Glutamatergic neuron (in vitro differentiated cells): ENCODE results near the gene RPS10. TPM values are rescaled to one million over a fixed set of nuclear protein-coding genes. Genes with fewer than 3 reads are reported as not detected.

ENCODE experiments used
- DNase-seq: peaks from one replicate; pipeline ENCODE4 v3.0.0; 2022
- H3K27ac Mint-ChIP-seq: one replicate; pipeline ENCODE4 v1.8.0; 2020; ENCODE audit warnings: mild to moderate bottlenecking, mixed read lengths, inconsistent platforms; ENCODE audit not compliant: unreplicated experiment
- H3K27me3 Mint-ChIP-seq: one replicate; pipeline ENCODE4 v1.8.0; 2020; ENCODE audit warnings: mild to moderate bottlenecking, moderate library complexity, mixed read lengths, inconsistent platforms; ENCODE audit not compliant: unreplicated experiment
- H3K36me3 Mint-ChIP-seq: one replicate; pipeline ENCODE4 v1.8.0; 2020; ENCODE audit warnings: mild to moderate bottlenecking, mixed read lengths, inconsistent platforms; ENCODE audit not compliant: unreplicated experiment
- H3K4me1 Mint-ChIP-seq: one replicate; pipeline ENCODE4 v1.8.0; 2020; ENCODE audit warnings: mild to moderate bottlenecking, low read depth, mixed read lengths, inconsistent platforms; ENCODE audit not compliant: unreplicated experiment
- H3K4me3 Mint-ChIP-seq: one replicate; pipeline ENCODE4 v1.8.0; 2020; ENCODE audit warnings: mild to moderate bottlenecking, mixed read lengths, inconsistent platforms; ENCODE audit not compliant: unreplicated experiment
- H3K9me3 Mint-ChIP-seq: one replicate; pipeline ENCODE4 v1.8.0; 2020; ENCODE audit warnings: mild to moderate bottlenecking, moderate library complexity, mixed read lengths, inconsistent platforms; ENCODE audit not compliant: unreplicated experiment
- CTCF ChIP-seq: fragments of 200-600 bp; sonication (generic); IDR thresholded peaks from one replicate; pipeline ENCODE4 v1.5.0; 2021; ENCODE audit not compliant: partially characterized antibody, unreplicated experiment
- total RNA-seq: library from RNA; stranded (reverse); fragmentation: NEBNext Ultra II Directional; extraction: Animal tissue kit (Norgen Biotek cat#: 25700); gene quantifications from one replicate; pipeline ENCODE4 v1.2.1, GENCODE V29; 2021; ENCODE audit not compliant: unreplicated experiment

The RPS10 gene
- total RNA-seq, 1 donor from 2014 or later, result 643 TPM

- Mint-ChIP-seq H3K36me3 (no peaks in the 10 kb centered on the region), H3K27me3 (peaks cover 8% of the 10 kb centered on the region), H3K4me3 (no peak overlapping the region), H3K27ac (no peak overlapping the region), H3K4me1 (no peaks in the 10 kb centered on the region), H3K9me3 (no peaks in the 10 kb centered on the region)
- no peak for DNase-seq
- no peak for TF ChIP-seq CTCF
Observed at GRCh38 chr6:34469499-34469898, 43.6 kb upstream of the RPS10 start.

GRCh38 chr6:34468378-34468892, 42.6 kb upstream of the RPS10 start:
- H3K9me3 Mint-ChIP-seq, result no peaks in the 10 kb centered on the region
- no peak overlapping the region for H3K4me3 Mint-ChIP-seq
- H3K27me3 Mint-ChIP-seq, result peaks cover 10% of the 10 kb centered on the region
- H3K27ac Mint-ChIP-seq, result no peak overlapping the region
- no peak for DNase-seq
- H3K36me3 Mint-ChIP-seq, result no peaks in the 10 kb centered on the region
- TF ChIP-seq CTCF, result no peak
- no peaks in the 10 kb centered on the region for H3K4me1 Mint-ChIP-seq

- no peaks in the 10 kb centered on the region for H3K9me3 Mint-ChIP-seq
- TF ChIP-seq CTCF, result no peak
- DNase-seq, result no peak
- H3K36me3 Mint-ChIP-seq, result no peaks in the 10 kb centered on the region
- no peak overlapping the region for H3K27ac Mint-ChIP-seq
- peaks cover 7% of the 10 kb centered on the region for H3K4me1 Mint-ChIP-seq
- H3K27me3 Mint-ChIP-seq, result peaks cover 10% of the 10 kb centered on the region
- peak overlapping the region; percentile 74 for H3K4me3 Mint-ChIP-seq
Observed at GRCh38 chr6:34466242-34467185, 40.6 kb upstream of the RPS10 start.

- Mint-ChIP-seq H3K36me3 (no peaks in the 10 kb centered on the region), H3K9me3 (no peaks in the 10 kb centered on the region), H3K27ac (no peak within 1 kb of the TSS), H3K4me1 (peaks cover 7% of the 10 kb centered on the region), H3K4me3 (peak within 1 kb of the TSS; percentile 82), H3K27me3 (peaks cover 10% of the 10 kb centered on the region)
- peak; percentile 59 for DNase-seq
- TF ChIP-seq CTCF, result no peak
Observed at GRCh38 chr6:34465531-34466241, 39.8 kb upstream of the RPS10 start, which contains the start of gene PACSIN1. PACSIN1 (plus strand) TSS chr6:34466076; CDS start chr6:34526306, 60,230 bp downstream.
